ENCODE data around the gene MRPL53.
"Not testable (repeated sequence)": the region's sequence is repeated elsewhere in the genome, so short reads cannot be mapped to it uniquely, and the experiment has no call there.

MRPL53 gene

DNA sequence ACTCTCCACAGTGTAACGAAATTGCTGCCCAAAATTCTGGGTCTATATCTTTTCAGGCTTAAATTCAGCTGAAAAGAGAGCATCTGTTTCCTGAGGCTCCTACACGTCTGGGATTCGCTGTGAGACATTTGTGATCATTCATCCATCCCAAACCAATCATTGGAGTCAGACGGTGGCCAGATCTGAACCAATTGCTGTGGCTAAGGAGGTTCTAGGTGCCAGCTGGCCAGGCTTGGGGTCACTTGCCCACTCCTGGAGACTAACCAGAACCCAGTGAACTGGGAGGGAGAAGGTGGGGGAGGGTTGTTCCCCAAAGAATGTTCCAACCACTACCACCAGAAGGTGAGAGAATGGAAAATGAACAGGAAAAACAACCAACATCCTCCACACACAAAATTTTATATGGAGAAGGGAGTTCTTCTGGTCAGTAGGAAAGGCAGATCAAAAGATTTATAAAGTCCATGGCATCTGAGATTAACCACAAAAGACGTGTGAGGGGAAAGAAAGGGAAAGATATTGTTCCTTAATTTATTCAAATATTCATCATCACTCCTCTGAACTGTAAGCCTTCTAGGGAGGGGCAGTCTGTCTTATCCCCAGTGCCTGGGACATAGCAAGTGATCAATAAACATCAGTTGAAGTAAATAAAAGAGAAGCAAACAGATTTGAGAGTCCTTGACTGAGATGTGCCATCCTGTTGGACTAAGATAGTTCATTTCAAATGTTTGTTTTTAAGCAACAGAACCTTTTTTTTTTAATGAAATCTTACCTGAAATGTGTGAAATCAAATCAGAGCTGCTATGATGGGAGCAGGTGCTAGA is 27.8 kb downstream of the MRPL53 start:
- no peak for DNase-seq
- Histone ChIP-seq H3K27me3 (peaks cover 0 to 13% of the 10 kb centered on the region in 2 donors), H3K4me1 (peaks cover 0 to 20% (median 10%) of the 10 kb centered on the region in 4 donors), H3K27ac (no peak overlapping the region), H3K4me3 (no peak overlapping the region), H3K9me3 (no peaks in the 10 kb centered on the region), H3K36me3 (no peaks in the 10 kb centered on the region)
- intact Hi-C loops (cut with DNase I; ENCODE audit: low total_unique reads), result no loop called here
- TF ChIP-seq, protein P1, sequence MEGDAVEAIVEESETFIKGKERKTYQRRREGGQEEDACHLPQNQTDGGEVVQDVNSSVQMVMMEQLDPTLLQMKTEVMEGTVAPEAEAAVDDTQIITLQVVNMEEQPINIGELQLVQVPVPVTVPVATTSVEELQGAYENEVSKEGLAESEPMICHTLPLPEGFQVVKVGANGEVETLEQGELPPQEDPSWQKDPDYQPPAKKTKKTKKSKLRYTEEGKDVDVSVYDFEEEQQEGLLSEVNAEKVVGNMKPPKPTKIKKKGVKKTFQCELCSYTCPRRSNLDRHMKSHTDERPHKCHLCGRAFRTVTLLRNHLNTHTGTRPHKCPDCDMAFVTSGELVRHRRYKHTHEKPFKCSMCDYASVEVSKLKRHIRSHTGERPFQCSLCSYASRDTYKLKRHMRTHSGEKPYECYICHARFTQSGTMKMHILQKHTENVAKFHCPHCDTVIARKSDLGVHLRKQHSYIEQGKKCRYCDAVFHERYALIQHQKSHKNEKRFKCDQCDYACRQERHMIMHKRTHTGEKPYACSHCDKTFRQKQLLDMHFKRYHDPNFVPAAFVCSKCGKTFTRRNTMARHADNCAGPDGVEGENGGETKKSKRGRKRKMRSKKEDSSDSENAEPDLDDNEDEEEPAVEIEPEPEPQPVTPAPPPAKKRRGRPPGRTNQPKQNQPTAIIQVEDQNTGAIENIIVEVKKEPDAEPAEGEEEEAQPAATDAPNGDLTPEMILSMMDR (IDR thresholded peaks at IDR 0.05), result no peak

DNA sequence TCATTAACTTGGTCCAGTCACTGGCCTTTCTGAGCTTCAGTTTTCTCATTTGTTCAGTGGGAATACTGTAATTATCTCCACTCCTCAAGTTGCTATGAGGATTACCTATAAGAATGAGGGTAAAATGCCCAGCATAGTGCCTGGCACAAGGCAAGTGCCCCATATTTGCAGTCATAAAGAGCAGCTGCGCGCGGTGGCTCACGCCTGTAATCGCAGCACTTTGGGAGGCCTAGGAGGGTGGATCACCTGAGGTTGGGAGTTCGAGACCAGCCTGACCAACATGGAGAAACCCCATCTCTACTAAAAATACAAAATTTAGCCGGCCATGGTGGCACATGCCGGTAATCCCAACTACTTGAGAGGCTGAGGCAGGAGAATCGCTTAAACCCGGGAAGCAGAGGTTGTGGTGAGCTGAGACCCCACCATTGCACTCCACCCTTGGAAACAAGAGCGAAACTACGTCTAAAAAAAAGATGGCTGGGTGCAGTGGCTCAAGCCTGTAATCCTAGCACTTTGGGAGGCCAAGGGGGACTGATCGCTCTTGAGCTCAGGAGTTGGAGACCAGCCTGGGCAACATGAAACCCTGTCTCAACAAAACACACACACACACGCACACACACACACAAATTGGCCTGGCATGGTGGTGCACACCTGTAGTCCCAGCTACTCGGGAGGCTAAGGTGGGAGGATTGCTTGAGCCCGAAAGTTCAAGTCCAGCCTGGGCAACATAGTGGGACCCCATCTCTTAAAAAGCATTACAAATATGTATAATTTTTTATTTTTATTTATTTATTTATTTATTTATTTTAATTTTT is 29.8 kb downstream of the MRPL53 start:
- H3K9me3 ChIP-seq; intact Hi-C loops (cut with DNase I; ENCODE audit: low total_unique reads); DNase-seq; H3K36me3 ChIP-seq; H3K27ac ChIP-seq: not testable (repeated sequence)
- Histone ChIP-seq H3K27me3 (peaks cover 0 to 13% of the 10 kb centered on the region in 2 donors), H3K4me3 (peak overlapping the region in 1 of 2 donors; percentile 50), H3K4me1 (peaks cover 0 to 35% (median 21%) of the 10 kb centered on the region in 4 donors)

DNA sequence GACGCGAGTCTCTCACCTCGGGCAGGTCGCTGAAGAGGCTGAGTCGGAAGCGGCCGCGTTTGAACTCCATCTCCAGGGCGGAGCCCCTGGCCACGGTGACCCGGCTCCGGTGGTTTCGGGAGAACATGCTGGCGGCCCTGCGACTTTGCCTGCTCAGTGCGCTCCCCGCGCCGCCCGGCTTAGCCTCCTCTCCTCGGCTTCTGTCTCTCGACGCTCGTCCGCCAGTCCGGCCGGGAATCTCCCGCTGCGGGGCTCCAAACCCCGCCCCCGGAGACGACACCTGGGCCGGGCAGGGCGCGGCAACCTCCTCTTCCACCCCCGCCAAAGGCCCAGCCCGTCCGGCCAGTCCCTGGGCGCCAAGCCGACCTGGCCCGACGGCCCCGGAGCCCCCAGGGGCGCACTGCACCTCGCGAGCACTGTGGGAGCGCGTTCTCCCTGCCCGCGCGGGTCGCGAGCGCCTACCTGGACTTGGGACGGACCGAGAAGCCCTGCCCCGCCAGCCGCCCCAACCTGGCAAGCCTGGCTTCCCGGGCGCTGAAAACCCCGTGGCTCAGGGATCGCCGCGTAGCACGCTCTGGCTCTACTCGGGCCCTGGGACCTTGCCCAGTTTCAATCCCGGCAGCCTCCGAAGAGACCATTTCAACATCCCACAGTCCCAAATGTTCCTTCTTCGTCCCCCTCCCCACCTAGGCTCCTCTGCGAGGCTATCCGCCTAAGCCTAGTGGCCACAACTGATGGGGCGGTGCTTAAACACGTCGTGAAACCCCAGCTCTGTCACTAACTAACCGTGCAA is 30.6 kb downstream of the MRPL53 start, which contains the start of gene RTKN:
TSS of gene RTKN (minus strand) at position 248 of the 793 bp plus-strand sequence. CDS start at position 127, 121 bp downstream.
- TF ChIP-seq, protein P1 (IDR thresholded peaks at IDR 0.05), result no peak
- peaks cover 0 to 42% (median 21%) of the 10 kb centered on the region in 4 donors for H3K4me1 ChIP-seq
- DNase-seq, result no peak
- intact Hi-C loops (cut with DNase I; ENCODE audit: low total_unique reads), result no loop called here
- H3K27ac ChIP-seq, result peak within 1 kb of the TSS; percentile 68 to 76
- H3K4me3 ChIP-seq, result peak within 1 kb of the TSS; percentile 50 to 64
- no peaks in the 10 kb centered on the region for H3K36me3 ChIP-seq
- H3K9me3 ChIP-seq, result no peaks in the 10 kb centered on the region
- H3K27me3 ChIP-seq, result peaks cover 0 to 13% of the 10 kb centered on the region in 2 donors

DNA sequence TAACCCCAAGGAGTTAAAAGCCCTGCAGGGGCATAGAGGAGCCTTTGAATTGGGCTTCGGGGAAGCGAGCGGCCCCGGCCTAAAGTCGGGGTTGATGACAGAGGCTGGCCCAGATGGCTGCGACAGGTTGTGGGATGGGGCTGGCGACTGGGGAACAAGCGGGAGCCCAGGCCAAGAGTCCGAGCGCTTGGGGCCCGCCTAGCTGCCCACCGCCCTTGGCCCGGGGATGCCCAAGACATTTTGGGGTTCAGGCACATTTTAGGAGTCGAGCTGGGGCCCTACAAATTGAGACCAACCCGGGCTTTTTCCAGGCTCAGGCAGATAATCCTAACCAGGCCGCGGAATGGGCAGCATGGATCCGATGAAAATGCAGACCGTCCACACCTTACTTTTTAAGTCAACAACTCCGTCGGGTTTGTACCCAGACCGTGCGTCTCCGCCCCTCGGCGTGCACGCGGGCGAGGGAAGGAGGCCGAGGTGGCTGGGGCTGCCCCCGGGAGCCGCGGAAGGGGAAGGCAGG is 31.2 kb downstream of the MRPL53 start:
- Histone ChIP-seq H3K9me3 (no peaks in the 10 kb centered on the region), H3K27ac (peak overlapping the region; percentile 68 to 76), H3K4me1 (peaks cover 0 to 45% (median 21%) of the 10 kb centered on the region in 4 donors), H3K36me3 (no peaks in the 10 kb centered on the region), H3K4me3 (peak overlapping the region; percentile 50 to 64), H3K27me3 (peaks cover 0 to 13% of the 10 kb centered on the region in 2 donors)
- TF ChIP-seq, protein P1 (IDR thresholded peaks at IDR 0.05), result no peak
- intact Hi-C loops (cut with DNase I; ENCODE audit: low total_unique reads), result no loop called here
- DNase-seq, result no peak

DNA sequence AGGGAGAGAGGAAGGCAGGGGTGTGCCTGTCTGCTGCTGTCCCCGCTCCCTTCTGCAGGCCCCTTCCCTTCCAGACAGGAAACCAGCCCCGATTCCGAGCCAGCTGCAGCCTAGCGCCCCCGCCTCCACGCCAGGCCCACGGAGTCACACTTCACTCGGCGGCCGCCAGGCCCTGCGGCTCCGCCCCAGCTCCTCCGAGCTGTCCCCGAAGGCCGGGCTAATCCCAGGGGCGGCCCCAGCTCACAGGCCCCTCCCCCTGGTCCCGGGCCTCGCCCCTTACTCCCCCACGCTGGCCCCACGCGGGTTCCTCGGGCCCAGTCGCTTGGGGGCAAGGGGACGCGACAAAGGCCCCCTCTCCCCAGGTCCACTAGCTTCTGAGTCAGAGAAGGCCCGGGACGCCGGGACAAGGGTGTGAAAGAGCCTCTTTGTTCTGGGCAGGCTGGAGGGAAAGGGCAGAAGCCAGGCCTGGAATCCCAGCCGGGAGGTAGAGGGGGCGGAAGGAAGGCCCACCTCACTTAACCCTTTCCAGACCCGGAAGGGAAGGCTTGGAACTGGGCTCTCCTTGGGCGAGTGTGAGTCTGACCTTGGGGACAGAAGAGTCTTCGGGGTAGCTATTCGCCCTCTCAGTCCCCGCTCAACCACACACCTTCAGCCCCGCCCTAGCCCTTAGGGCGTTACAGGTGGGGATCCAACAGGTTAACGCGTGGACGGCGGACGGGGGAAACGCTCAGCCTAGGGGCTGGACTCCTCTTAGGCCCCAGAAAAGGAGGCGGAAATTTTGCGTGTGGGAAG is 31.9 kb downstream of the MRPL53 start:
- Histone ChIP-seq H3K27ac (peak overlapping the region; percentile 68 to 76), H3K4me3 (peak overlapping the region; percentile 50 to 64), H3K36me3 (no peaks in the 10 kb centered on the region), H3K27me3 (peaks cover 0 to 13% of the 10 kb centered on the region in 2 donors), H3K9me3 (no peaks in the 10 kb centered on the region), H3K4me1 (peaks cover 0 to 45% (median 21%) of the 10 kb centered on the region in 4 donors)
- TF ChIP-seq, protein P1 (IDR thresholded peaks at IDR 0.05), result peak; percentile 38 to 49
- peak; percentile 81 to 92 for DNase-seq
- intact Hi-C loops (cut with DNase I; ENCODE audit: low total_unique reads), result no loop called here

Measured in tibial artery (tissue), 4 donors.